Medulla oblongata (tissue), 1 donor: Measurements from ENCODE around the gene CCDC196.
A peak's percentile ranks its signal among the peaks of the same experiment; 100 is the strongest.
"Not testable (repeated sequence)": the region's sequence is repeated elsewhere in the genome, so short reads cannot be mapped to it uniquely, and the experiment has no call there.

Experiments
- DNase-seq: peaks from one replicate; pipeline ENCODE4 v3.0.0-alpha.2; 2015; ENCODE audit errors: extremely low spot score

The CCDC196 gene

DNA sequence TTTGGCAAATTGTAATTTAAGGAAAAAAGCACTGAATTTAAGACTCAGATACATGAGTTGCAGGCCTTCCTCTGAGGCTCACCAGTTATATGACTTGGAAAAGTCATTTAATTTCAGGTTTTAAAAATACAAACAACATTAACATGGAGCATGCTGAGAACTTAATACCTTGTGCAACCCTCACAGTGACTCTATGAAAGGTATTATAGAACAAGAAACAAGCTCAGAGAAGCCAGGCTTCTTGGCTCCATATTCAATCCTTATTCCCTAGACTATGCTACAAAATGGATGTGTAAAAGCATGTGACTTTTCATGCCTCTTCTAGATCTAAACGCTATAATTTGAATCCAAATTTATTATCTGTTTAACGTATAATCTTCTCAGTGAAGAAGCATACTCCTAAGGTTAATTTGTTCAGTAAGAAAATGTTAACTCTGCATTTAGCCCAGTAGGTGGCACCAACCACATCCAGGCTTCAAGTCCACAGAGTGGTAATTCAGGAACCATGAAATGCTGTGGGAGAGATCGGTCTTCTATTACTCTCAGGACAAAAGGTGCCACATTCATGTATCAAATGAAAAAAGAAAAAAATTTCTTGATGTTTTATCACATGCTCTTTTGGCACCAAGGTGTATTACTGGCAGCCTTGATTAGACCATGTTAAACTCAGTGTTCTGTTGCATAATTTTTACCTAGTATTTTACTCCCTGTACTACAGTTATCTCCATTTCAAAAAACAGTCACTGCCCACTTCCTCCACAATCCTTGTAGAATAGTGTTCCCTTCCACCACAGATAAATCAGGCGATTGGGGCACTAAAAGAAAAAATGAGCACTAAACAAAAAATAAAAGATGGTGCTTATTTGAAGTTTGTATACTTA, 9.3 kb downstream of the CCDC196 start:
- DNase-seq: peak; percentile 92

GRCh38 chr14:66496188-66496807, 10.1 kb downstream of the CCDC196 start:
- DNase-seq: no peak

DNA sequence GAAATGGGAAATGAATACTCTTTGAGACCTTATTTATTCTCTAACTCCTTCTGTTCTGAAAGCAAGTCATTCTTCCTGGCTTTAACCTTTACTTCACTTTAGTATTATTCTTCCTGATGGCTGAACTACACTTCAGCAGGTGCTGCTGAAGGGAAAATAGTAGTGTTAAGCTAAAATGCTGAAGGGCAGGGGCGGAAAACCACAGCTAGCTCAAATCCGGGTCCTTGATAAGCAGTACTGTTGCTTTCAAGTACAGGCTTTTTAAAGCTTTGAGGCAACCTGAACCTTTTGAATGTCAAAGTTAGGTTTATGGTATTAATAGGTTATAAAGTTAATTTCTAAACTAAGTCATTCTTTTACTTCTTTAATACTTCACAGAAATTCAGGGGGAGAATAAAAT, 10.7 kb downstream of the CCDC196 start:
- no peak for DNase-seq

DNA sequence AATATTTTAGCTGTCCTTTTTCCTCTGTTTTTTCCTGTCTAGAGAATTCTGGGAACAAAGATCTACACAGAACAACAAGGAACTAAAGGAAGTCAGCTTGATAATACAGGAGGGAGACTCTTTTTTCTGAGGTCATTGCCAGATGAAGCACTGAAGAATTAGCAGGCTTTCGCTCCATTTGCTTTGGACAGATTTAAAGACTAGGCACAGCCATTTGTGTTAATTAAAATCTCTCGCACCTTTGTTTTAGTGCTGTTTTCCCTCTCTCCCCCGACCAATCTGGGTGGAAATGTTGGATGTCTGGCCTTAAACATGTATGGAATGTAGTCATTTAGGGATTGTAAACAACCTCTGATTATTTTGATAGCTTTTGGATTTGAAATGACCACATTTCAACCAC, 12.1 kb downstream of the CCDC196 start:
- DNase-seq: no peak

DNA sequence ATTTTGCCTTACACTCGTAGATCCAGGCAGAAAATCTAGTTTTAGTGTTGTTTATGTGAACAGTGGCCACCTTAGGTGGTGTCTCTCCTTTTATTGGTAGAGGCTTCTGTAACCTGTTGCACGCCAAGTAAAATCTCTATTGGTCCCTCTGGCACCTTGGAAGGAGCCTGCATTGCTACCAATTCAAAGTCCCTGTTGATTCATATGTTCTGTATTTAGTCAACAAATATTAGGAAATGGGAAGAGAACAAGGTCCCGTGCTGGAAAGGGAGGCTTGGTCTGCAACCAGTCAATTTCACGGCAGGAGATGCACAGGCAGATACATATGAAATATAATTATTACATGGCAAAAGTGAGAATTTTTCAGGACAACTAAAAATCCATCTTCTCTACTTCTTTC, 15.4 kb downstream of the CCDC196 start:
- no peak for DNase-seq

DNA sequence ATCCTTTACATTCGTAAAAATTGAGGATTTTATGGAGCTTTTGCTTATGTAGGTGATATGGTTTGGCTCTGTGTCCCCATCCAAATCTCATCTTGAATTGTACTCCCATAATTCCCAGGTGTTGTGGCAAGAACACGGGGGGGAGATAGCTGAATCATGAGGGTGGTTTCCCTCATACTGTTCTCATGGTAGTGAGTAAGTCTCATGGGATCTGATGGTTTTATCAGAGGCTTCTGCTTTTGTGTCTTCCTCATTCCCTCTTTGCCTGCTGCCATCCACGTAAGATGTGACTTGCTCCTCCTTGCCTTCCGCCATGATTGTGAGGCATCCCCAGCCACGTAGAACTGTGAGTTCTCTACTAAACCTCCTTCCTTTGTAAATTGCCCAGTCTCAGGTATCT, 16.7 kb downstream of the CCDC196 start:
- DNase-seq: not testable (repeated sequence)

- no peak for DNase-seq
These were observed 17.4 kb downstream of the CCDC196 start for GRCh38 chr14:66503532-66503931.

DNA sequence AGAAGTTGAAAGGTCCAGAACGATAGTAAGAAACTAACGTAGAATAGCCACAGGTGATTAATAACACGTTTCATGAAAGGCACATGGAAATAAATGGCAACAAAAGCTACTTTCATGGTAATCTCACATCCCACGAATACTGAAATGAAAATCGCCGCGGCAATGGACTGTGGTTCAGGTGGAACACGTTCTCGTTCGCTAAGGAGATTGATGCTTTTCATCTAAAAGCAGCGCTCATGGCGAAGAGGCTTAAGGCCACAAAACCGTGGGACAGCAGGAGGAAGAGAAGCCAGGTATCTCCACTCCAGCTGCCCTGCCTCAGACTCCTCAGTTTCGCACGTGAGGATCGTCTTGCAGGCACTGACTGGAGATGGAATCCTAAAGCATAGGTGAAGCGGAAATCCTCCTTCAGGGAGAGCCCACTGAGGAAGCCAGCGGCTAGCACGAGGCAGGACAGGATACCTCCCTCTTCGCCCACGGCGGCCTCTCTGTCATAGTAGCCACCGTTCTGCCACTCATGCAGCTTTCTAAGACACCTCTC, 21.1 kb downstream of the CCDC196 start:
- peak; percentile 64 for DNase-seq

DNA sequence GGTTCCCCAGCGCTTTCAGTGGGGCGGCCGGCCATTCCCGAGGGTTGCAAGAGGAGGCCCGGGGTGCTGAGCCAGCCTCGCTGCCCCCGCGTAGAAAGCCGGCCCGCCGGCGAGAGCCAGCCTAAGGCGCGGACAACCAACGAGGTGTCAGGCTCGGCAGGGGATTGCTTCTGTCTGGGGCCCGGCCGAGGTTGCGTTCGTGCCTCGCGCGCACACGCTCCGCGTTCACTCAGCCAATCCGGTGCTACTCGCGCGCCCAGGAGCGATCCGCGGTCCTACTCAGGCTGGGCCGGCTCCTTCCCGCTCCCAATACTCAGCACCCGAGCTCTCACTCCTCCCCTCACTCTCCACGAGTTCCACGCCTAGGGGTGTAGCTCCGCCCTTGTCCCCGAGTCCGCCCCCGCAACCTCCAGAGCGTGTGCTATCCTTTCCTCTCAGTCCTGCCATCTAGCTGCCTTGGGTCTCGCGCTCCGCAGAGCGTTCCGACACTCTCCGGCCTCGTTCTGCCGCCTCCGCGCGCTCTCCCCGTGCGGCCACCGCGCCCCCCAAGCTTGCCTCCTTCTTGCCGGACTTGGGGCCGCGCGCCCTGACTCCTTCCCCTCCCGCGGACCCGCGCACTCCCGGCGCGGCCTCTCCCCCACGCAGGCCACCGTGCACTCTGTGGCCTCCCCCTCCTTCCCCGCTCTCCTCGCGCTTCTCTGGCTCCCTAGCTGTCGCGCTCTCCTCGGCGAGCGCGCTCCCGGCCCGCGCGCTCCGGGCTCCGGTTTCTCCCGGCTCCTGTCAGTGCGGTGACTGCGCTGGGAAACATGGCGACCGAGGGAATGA, 21.8 kb downstream of the CCDC196 start, which contains the start of gene GPHN:
Gene GPHN (plus strand): TSS at position 426 of the 825 bp plus-strand sequence.
- DNase-seq: peak; percentile 98

DNA sequence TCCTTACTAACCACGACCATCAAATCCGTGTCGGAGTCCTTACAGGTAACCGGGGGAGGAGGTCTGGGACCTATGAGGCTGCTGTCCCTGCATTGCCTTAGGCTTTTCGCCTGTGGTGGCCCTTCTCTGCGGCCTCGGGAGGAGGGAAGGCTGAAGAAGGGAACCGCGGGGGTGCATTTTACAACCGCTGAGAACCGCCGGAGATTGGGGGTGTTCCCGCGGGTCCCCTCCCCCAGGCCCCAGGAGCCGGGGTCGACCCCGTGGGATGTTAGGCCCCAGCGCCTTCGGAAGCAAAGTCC, 22.3 kb downstream of the CCDC196 start:
- no peak for DNase-seq

- peak; percentile 49 for DNase-seq
These were observed 22.9 kb downstream of the CCDC196 start for GRCh38 chr14:66508846-66509621.

GRCh38 chr14:66509874-66510273, 23.7 kb downstream of the CCDC196 start:
- no peak for DNase-seq

GRCh38 chr14:66511849-66512248, 25.7 kb downstream of the CCDC196 start:
- no peak for DNase-seq

DNA sequence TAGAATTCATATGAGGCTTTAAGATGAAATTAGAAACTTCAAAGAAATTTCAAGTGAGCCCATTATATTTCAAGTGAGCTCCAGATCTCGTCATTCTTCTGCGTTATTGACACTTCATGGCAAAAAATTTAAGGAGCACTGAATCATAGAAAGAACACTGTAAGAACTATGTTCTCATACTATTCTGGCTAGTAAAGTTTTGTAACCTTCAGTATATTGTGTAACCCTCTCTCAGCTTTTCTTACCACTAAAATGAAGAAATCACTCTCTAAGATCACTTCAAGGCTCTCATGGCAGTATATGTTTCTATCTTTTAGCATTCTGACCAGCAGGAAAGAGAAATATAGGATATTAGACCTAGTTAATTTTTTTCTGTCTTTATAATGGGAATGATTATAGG, 28.0 kb downstream of the CCDC196 start:
- DNase-seq: no peak

- no peak for DNase-seq
These were observed 44.4 kb downstream of the CCDC196 start for GRCh38 chr14:66530526-66530925.

- DNase-seq: no peak
These were observed 52.9 kb downstream of the CCDC196 start for GRCh38 chr14:66539034-66539433.

DNA sequence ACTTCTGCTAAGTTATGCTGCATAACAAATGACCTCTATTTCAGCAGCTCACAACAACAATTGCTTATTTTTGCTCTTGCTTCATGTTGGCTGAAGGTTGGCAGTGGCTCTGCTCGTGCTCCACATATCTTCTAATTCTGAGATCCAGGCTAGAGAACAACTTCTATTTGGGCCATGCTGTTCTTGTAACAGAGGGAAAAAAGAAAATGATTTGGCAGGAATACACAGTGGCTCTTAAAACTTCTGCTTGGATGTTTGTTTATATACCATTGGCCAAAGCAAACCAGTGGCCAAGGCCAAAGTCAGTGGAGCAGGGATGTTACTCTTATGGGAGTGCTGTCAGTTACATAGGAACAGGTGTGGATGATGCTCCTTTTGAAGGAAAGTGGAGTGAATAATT, 53.9 kb downstream of the CCDC196 start:
- DNase-seq: peak; percentile 15

- no peak for DNase-seq
These were observed 55.5 kb downstream of the CCDC196 start for GRCh38 chr14:66541627-66542026.

DNA sequence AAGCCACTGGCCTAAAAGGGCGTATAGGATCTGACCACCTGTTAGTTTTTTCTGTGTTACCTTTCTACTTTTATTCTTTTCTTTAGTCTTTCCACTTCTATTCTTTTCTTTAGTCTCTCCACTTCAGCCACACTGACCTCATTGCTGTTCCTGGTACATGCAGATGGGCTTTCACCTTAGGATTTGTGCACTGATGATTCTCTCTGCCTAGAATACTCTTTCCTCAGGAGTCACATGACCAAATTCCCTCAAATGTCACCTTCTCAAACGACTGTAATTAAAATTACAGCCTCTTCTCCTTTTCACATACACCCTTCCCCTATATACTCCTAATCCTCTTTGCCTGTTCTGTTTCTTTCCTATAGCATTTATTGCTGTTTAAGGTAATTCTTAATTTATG, 57.8 kb downstream of the CCDC196 start:
- DNase-seq: no peak

DNA sequence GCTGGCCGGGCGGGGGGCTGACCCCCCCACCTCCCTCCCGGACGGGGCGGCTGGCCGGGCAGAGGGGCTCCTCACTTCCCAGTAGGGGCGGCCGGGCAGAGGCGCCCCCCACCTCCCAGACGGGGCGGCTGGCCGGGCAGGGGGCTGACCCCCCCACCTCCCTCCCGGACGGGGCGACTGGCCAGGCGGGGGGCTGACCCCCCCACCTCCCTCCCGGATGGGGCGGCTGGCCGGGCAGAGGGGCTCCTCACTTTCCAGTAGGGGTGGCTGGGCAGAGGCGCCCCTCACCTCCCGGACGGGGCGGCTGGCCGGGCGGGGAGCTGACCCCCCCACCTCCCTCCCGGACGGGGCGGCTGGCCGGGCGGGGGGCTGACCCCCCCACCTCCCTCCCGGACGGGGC, 59.0 kb downstream of the CCDC196 start:
- DNase-seq: not testable (repeated sequence)

- not testable (repeated sequence) for DNase-seq
These were observed 59.6 kb downstream of the CCDC196 start for GRCh38 chr14:66545751-66546150.
